ENCODE measurements around the gene SLC9A9. TPM values are rescaled to one million over a fixed set of nuclear protein-coding genes. Genes with fewer than 3 reads are reported as not detected.

SLC9A9 gene
- total and polyA plus RNA-seq, 2 donors from 2014 or later = 3.7 to 16.5 TPM

- Histone ChIP-seq H3K4me3 (ENCODE audit: low read length in 3 of 3) (no peak overlapping the region), H3K9me3 (ENCODE audit: control insufficient read depth in 2 of 3, insufficient read depth in 1 of 3, low read length in 3 of 3) (no peaks in the 10 kb centered on the region), H3K9ac (ENCODE audit: low read length in 3 of 3) (no peak overlapping the region), H3K36me3 (ENCODE audit: control insufficient read depth in 2 of 3, insufficient read depth in 3 of 3, low read length in 3 of 3) (no peaks in the 10 kb centered on the region), H3K27me3 (ENCODE audit: control insufficient read depth, insufficient read depth, low read length) (no peaks in the 10 kb centered on the region), H3K4me1 (ENCODE audit: control insufficient read depth in 2 of 3, insufficient read depth in 2 of 3, low read depth in 1 of 3, low read length in 3 of 3) (no peaks in the 10 kb centered on the region), H3K27ac (ENCODE audit: low read depth in 2 of 2, low read length in 2 of 2) (no peak overlapping the region)
- DNase-seq (no peak), FAIRE-seq (no peak)
- intact Hi-C loops (cut with DNase I) = no loop called here
- TF ChIP-seq CTCF (IDR thresholded peaks at IDR 0.05; ENCODE audit: borderline replicate concordance, extremely low read depth, insufficient read depth) = no peak
Observed at GRCh38 chr3:143315766-143316165, 532.5 kb downstream of the SLC9A9 start.

- no peak for TF ChIP-seq CTCF (IDR thresholded peaks at IDR 0.05; ENCODE audit: borderline replicate concordance, extremely low read depth, insufficient read depth)
- intact Hi-C loops (cut with DNase I) = no loop called here
- no peaks in the 10 kb centered on the region for H3K4me1 ChIP-seq (ENCODE audit: control insufficient read depth in 2 of 3, insufficient read depth in 2 of 3, low read depth in 1 of 3, low read length in 3 of 3)
- no peak for FAIRE-seq
- no peak overlapping the region for H3K9ac ChIP-seq (ENCODE audit: low read length in 3 of 3)
- H3K4me3 ChIP-seq (ENCODE audit: low read length in 3 of 3) = no peak overlapping the region
- H3K27me3 ChIP-seq (ENCODE audit: control insufficient read depth, insufficient read depth, low read length) = no peaks in the 10 kb centered on the region
- no peak overlapping the region for H3K27ac ChIP-seq (ENCODE audit: low read depth in 2 of 2, low read length in 2 of 2)
- no peaks in the 10 kb centered on the region for H3K36me3 ChIP-seq (ENCODE audit: control insufficient read depth in 2 of 3, insufficient read depth in 3 of 3, low read length in 3 of 3)
- peak in 2 of 5 donors; percentile 55 to 58 for DNase-seq
- H3K9me3 ChIP-seq (ENCODE audit: control insufficient read depth in 2 of 3, insufficient read depth in 1 of 3, low read length in 3 of 3) = no peaks in the 10 kb centered on the region
Observed at GRCh38 chr3:143314251-143315093, 533.8 kb downstream of the SLC9A9 start.

DNA sequence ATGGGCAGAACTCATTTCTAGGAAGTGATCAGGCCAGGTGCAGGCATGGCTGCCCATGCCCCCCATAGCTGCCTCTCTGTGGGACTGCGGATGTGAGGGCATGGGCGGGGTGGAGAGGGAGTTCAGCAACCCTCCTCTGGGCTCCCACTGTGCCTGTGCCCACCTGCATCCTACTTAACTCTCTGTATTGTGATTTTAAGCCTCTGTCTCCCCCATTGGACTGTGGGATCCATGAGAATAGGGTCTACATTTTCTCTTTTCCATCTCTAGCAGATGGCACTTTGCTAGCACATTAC is 534.4 kb downstream of the SLC9A9 start:
- no peaks in the 10 kb centered on the region for H3K27me3 ChIP-seq (ENCODE audit: control insufficient read depth, insufficient read depth, low read length)
- no peak for TF ChIP-seq CTCF (IDR thresholded peaks at IDR 0.05; ENCODE audit: borderline replicate concordance, extremely low read depth, insufficient read depth)
- no peak for DNase-seq
- FAIRE-seq = no peak
- no peaks in the 10 kb centered on the region for H3K9me3 ChIP-seq (ENCODE audit: control insufficient read depth in 2 of 3, insufficient read depth in 1 of 3, low read length in 3 of 3)
- H3K27ac ChIP-seq (ENCODE audit: low read depth in 2 of 2, low read length in 2 of 2) = no peak overlapping the region
- no peaks in the 10 kb centered on the region for H3K36me3 ChIP-seq (ENCODE audit: control insufficient read depth in 2 of 3, insufficient read depth in 3 of 3, low read length in 3 of 3)
- no peak overlapping the region for H3K9ac ChIP-seq (ENCODE audit: low read length in 3 of 3)
- intact Hi-C loops (cut with DNase I) = no loop called here
- no peaks in the 10 kb centered on the region for H3K4me1 ChIP-seq (ENCODE audit: control insufficient read depth in 2 of 3, insufficient read depth in 2 of 3, low read depth in 1 of 3, low read length in 3 of 3)
- H3K4me3 ChIP-seq (ENCODE audit: low read length in 3 of 3) = no peak overlapping the region
